HCT116 (cell line): Measurements from ENCODE around the gene MAGEA8. TPM values are rescaled to one million over a fixed set of nuclear protein-coding genes. Genes with fewer than 3 reads are reported as not detected.
"Not testable (repeated sequence)": the region's sequence is repeated elsewhere in the genome, so short reads cannot be mapped to it uniquely, and the experiment has no call there.

Experiments
- ATAC-seq: fragments of 200-7000 bp; cut with Tn5 transposase; 2 replicates; pipeline ENCODE4 v1.9.1; 2020; ENCODE audit warnings: mild to moderate bottlenecking, moderate library complexity
- BruUV-seq: library from RNA; stranded (reverse); fragments of 400-500 nt; replicated peaks from 2 replicates; lab custom pipeline; 2021; lab: Mats Ljungman, UMichigan
- CTCF ChIA-PET: fragments of 300-600 bp; sonication (Branson Sonifier 250); formaldehyde crosslinking; loops from one replicate; lab custom pipeline; 2021; ENCODE audit warnings: antibody characterized with exemption; lab: Charles Lee
- POLR2A ChIA-PET: fragments of 300-600, 350-600 bp; sonication (Branson Sonifier 250); formaldehyde crosslinking; loops from one replicate; lab custom pipeline; 2021; ENCODE audit warnings: antibody characterized with exemption; lab: Charles Lee
- RAD21 ChIA-PET, 2 experiments: fragments of 300-600 bp; sonication (Branson Sonifier 250); formaldehyde crosslinking; loops; one replicate each; lab custom pipeline; 2023; ENCODE audit warnings: low total read pairs in 2 of 2; ENCODE audit not compliant: uncharacterized antibody in 2 of 2, unreplicated experiment in 2 of 2, low non-redundant PET in 1 of 2; lab: Charles Lee
- DNase-seq: peaks from one replicate; pipeline ENCODE4 v3.0.0-alpha.2; 2010; ENCODE audit warnings: low read depth, low spot score
- H2AFZ ChIP-seq: fragments of 200-600 bp; shearing (Covaris generic), sonication (generic); 2 replicates; pipeline ENCODE4 v1.6.1; 2017; ENCODE audit warnings: low read depth, mixed run types, mixed read lengths, antibody characterized with exemption, low read length; ENCODE audit not compliant: poor library complexity, severe bottlenecking
- H3K27ac ChIP-seq: 2 replicates; pipeline ENCODE4 v1.5.1; 2012; ENCODE audit warnings: low read depth, low read length
- H3K27me3 ChIP-seq: fragments of 200-600 bp; sonication (generic); 2 replicates; pipeline ENCODE4 v1.6.1; 2016; ENCODE audit warnings: mixed run types, low read length, mixed read lengths; ENCODE audit not compliant: insufficient read depth
- H3K36me3 ChIP-seq, 2 experiments: fragments of 200-500 bp in 1 of 2; fragments of 200-600 bp in 1 of 2; sonication (Bioruptor generic) in 1 of 2; sonication (generic) in 1 of 2; 2 replicates each; pipeline versions ENCODE4 v1.5.1 to v1.6.1; 2014 to 2016; ENCODE audit warnings: low read length in 2 of 2, inconsistent platforms in 1 of 2, mixed read lengths in 1 of 2, mixed run types in 1 of 2; ENCODE audit not compliant: insufficient read depth in 2 of 2, control insufficient read depth in 1 of 2
- H3K4me1 ChIP-seq, 2 experiments: fragments of 200-600 bp in 1 of 2; sonication (generic) in 1 of 2; 2 replicates each; pipeline versions ENCODE4 v1.5.1 to v1.6.1; 2012 to 2017; ENCODE audit warnings: low read length in 2 of 2, inconsistent platforms in 1 of 2, mild to moderate bottlenecking in 1 of 2, mixed read lengths in 1 of 2, mixed run types in 1 of 2, moderate library complexity in 1 of 2; ENCODE audit not compliant: insufficient read depth in 2 of 2, control insufficient read depth in 1 of 2
- H3K4me2 ChIP-seq: fragments of 200-600 bp; sonication (generic); 2 replicates; pipeline ENCODE4 v1.6.1; 2017; ENCODE audit warnings: mixed run types, low read length, mixed read lengths
- H3K4me3 ChIP-seq, 2 experiments: fragments of 200-600 bp in 1 of 2; sonication (generic) in 1 of 2; replicated peaks in 1 of 2; 2 replicates each; pipeline ENCODE4 v1.5.1; 2011 to 2016; ENCODE audit warnings: low read length in 2 of 2, control low read depth in 1 of 2, low read depth in 1 of 2, mild to moderate bottlenecking in 1 of 2, mixed read lengths in 1 of 2, mixed run types in 1 of 2
- H3K79me2 ChIP-seq: fragments of 200-600 bp; sonication (generic); 2 replicates; pipeline ENCODE4 v1.6.1; 2017; ENCODE audit warnings: mild to moderate bottlenecking, mixed run types, low read length, moderate library complexity, mixed read lengths; ENCODE audit not compliant: insufficient read depth
- H3K9ac ChIP-seq: fragments of 200-600 bp; sonication (generic); 2 replicates; pipeline ENCODE4 v1.6.1; 2016; ENCODE audit warnings: low read length, mixed read lengths
- H3K9me2 ChIP-seq: fragments of 200-600 bp; sonication (generic), shearing (Covaris generic); 2 replicates; pipeline ENCODE4 v1.6.1; 2017; ENCODE audit warnings: mixed run types, mild to moderate bottlenecking, moderate library complexity; ENCODE audit not compliant: insufficient read depth
- H3K9me3 ChIP-seq, 2 experiments: fragments of 200-500 bp in 1 of 2; fragments of 200-600 bp in 1 of 2; sonication (Bioruptor generic) in 1 of 2; sonication (generic) in 1 of 2; 2 replicates each; pipeline ENCODE4 v1.6.1; 2014 to 2017; ENCODE audit warnings: low read length in 2 of 2, mixed read lengths in 2 of 2, inconsistent platforms in 1 of 2, low read depth in 1 of 2, mild to moderate bottlenecking in 1 of 2, mixed run types in 1 of 2, moderate library complexity in 1 of 2; ENCODE audit not compliant: control insufficient read depth in 1 of 2, insufficient read depth in 1 of 2
- H4K20me1 ChIP-seq: fragments of 200-600 bp; sonication (generic), shearing (Covaris generic); 2 replicates; pipeline ENCODE4 v1.6.1; 2017; ENCODE audit warnings: mixed run types, mild to moderate bottlenecking, moderate library complexity; ENCODE audit not compliant: insufficient read depth
- CBX3 ChIP-seq: IDR thresholded peaks from 2 replicates; pipeline ENCODE4 v1.6.1; 2012; ENCODE audit warnings: low read depth
- CEBPB ChIP-seq: IDR thresholded peaks from 2 replicates; pipeline ENCODE4 v1.6.1; 2012; ENCODE audit warnings: low read depth
- JUND ChIP-seq: IDR thresholded peaks from 2 replicates; pipeline ENCODE4 v1.6.1; 2012
- POLR2AphosphoS5 ChIP-seq: IDR thresholded peaks from 2 replicates; pipeline ENCODE4 v1.6.1; 2011; ENCODE audit warnings: mild to moderate bottlenecking, low read depth, low read length, moderate library complexity
- intact Hi-C: fragments of 100-400 bp; cut with micrococcal nuclease; formaldehyde crosslinking; loops from 2 replicates; pipeline ENCODE4 v1.10.0; 2022
- total RNA-seq: library from RNA; stranded (reverse); gene quantifications from one replicate; pipeline ENCODE4 v1.2.1, GENCODE V29; 2021; ENCODE audit not compliant: unreplicated experiment

The MAGEA8 gene
- total RNA-seq, 1 experiment from 2014 or later, result not detected

GRCh38 chrX:149877157-149877556 lies 3.8 kb upstream of the MAGEA8 start (continued):
- TF ChIP-seq POLR2AphosphoS5 (no peak), CEBPB (no peak), CBX3 (no peak)

GRCh38 chrX:149877636-149878035 lies 3.3 kb upstream of the MAGEA8 start:
- DNase-seq (no peak), ATAC-seq (0 out of 2 replicates have a peak, but pooled peaks have one; percentile 32)
- BruUV-seq, result no TSS peak
- CTCF ChIA-PET, result no interaction called here
- intact Hi-C loops, result no loop called here
- H3K4me1 ChIP-seq, result peaks cover 0 to 8% of the 10 kb centered on the region in 2 experiments; a peak in 2 of 4 replicates
- H3K9me2 ChIP-seq, result no peaks in the 10 kb centered on the region
- no peaks in the 10 kb centered on the region for H3K9me3 ChIP-seq
- H3K36me3 ChIP-seq, result no peaks in the 10 kb centered on the region
- no peaks in the 10 kb centered on the region for H3K27me3 ChIP-seq
- no peak overlapping the region for H3K9ac ChIP-seq
- no peaks in the 10 kb centered on the region for H3K79me2 ChIP-seq
- no peak overlapping the region for H3K4me3 ChIP-seq
- H2AFZ ChIP-seq, result no peak overlapping the region
- H3K27ac ChIP-seq, result no peak overlapping the region
- TF ChIP-seq JUND, result 0 out of 2 replicates have a peak, but pooled peaks have one; percentile 18
- no peak for TF ChIP-seq POLR2AphosphoS5
- POLR2A ChIA-PET, result no interaction called here
- no peak overlapping the region for H3K4me2 ChIP-seq
- RAD21 ChIA-PET, result no interaction called here
- no peaks in the 10 kb centered on the region for H4K20me1 ChIP-seq

GRCh38 chrX:149890828-149891227 lies 9.8 kb downstream of the MAGEA8 start:
- H4K20me1 ChIP-seq, H3K4me1 ChIP-seq, ATAC-seq, H3K4me2 ChIP-seq, H3K9me3 ChIP-seq, H3K9me2 ChIP-seq, POLR2A ChIA-PET, H3K79me2 ChIP-seq, H3K36me3 ChIP-seq, BruUV-seq, CTCF ChIA-PET, H3K27ac ChIP-seq, H3K4me3 ChIP-seq, H3K9ac ChIP-seq, H2AFZ ChIP-seq, RAD21 ChIA-PET, DNase-seq, H3K27me3 ChIP-seq, intact Hi-C loops: not testable (repeated sequence)
